ENCODE measurements around the gene CMTM8.
"Not testable (repeated sequence)": the region's sequence is repeated elsewhere in the genome, so short reads cannot be mapped to it uniquely, and the experiment has no call there.

The CMTM8 gene

GRCh38 chr3:32203854-32204253, 34.6 kb upstream of the CMTM8 start:
- H3K9me3 ChIP-seq (ENCODE audit: low read length) = no peaks in the 10 kb centered on the region
- no peak overlapping the region for H3K4me3 ChIP-seq (ENCODE audit: low read depth in 1 of 2, low read length in 2 of 2)
- H3K4me1 ChIP-seq (ENCODE audit: insufficient read depth, low read length) = peaks cover 6% of the 10 kb centered on the region
- no peaks in the 10 kb centered on the region for H3K27me3 ChIP-seq (ENCODE audit: control insufficient read depth in 1 of 2, insufficient read depth in 2 of 2, low read length in 2 of 2)
- H3K36me3 ChIP-seq (ENCODE audit: insufficient read depth, low read length) = no peaks in the 10 kb centered on the region
- H3K9ac ChIP-seq (ENCODE audit: low read length) = no peak overlapping the region
- no peak overlapping the region for H3K27ac ChIP-seq (ENCODE audit: low read depth, low read length)

DNA sequence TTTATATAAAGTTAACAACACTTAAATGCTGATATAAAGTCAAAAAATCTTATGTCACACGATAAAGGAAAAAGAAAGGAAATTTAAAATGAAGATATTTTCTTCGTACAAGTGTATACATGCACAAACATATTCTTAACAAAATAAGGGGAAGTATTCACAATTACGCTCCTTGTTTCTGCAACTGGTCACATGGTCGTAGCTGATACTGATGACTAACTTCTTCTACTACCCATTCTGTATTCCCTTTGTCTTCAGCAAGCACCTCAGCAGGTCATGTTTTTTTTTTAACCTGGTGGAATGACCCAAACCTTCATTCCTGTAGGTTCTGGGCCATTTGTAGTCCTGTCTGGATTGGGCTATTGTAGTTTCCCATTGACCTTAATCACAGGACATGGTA, 30.0 kb upstream of the CMTM8 start:
- H3K36me3 ChIP-seq (ENCODE audit: insufficient read depth, low read length) = no peaks in the 10 kb centered on the region
- H3K27me3 ChIP-seq (ENCODE audit: control insufficient read depth in 1 of 2, insufficient read depth in 2 of 2, low read length in 2 of 2) = no peaks in the 10 kb centered on the region
- H3K4me1 ChIP-seq (ENCODE audit: insufficient read depth, low read length) = no peaks in the 10 kb centered on the region
- H3K27ac ChIP-seq (ENCODE audit: low read depth, low read length) = no peak overlapping the region
- no peaks in the 10 kb centered on the region for H3K9me3 ChIP-seq (ENCODE audit: low read length)
- H3K9ac ChIP-seq (ENCODE audit: low read length) = no peak overlapping the region
- no peak overlapping the region for H3K4me3 ChIP-seq (ENCODE audit: low read depth in 1 of 2, low read length in 2 of 2)

DNA sequence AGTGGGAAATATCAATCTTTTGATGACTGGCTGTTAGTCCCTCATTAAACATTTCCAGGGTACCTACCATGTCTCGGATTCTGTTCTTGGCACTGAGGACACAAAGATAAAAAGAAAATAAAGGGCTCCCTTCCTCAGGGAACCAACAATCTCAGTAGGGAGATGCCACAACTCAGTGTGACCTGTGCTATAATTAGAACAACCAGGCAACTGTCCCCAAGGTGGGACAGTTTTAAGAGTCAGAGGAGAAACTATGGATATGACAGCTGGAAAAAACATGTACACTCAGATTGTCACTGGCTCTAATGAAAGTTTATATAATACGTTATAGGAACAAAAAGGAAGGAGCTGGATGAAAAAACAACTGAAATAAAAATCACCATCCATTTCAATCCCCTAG, 23.3 kb upstream of the CMTM8 start:
- Histone ChIP-seq H3K4me1 (ENCODE audit: insufficient read depth, low read length) (no peaks in the 10 kb centered on the region), H3K27ac (ENCODE audit: low read depth, low read length) (no peak overlapping the region), H3K36me3 (ENCODE audit: insufficient read depth, low read length) (no peaks in the 10 kb centered on the region), H3K9me3 (ENCODE audit: low read length) (peaks cover 4% of the 10 kb centered on the region), H3K9ac (ENCODE audit: low read length) (no peak overlapping the region), H3K27me3 (ENCODE audit: control insufficient read depth in 1 of 2, insufficient read depth in 2 of 2, low read length in 2 of 2) (no peaks in the 10 kb centered on the region), H3K4me3 (ENCODE audit: low read depth in 1 of 2, low read length in 2 of 2) (no peak overlapping the region)

- H3K27ac ChIP-seq (ENCODE audit: low read depth, low read length) = no peak overlapping the region
- peaks cover 4% of the 10 kb centered on the region for H3K9me3 ChIP-seq (ENCODE audit: low read length)
- H3K4me3 ChIP-seq (ENCODE audit: low read depth in 1 of 2, low read length in 2 of 2) = no peak overlapping the region
- no peaks in the 10 kb centered on the region for H3K4me1 ChIP-seq (ENCODE audit: insufficient read depth, low read length)
- no peaks in the 10 kb centered on the region for H3K27me3 ChIP-seq (ENCODE audit: control insufficient read depth in 1 of 2, insufficient read depth in 2 of 2, low read length in 2 of 2)
- H3K9ac ChIP-seq (ENCODE audit: low read length) = no peak overlapping the region
- H3K36me3 ChIP-seq (ENCODE audit: insufficient read depth, low read length) = no peaks in the 10 kb centered on the region
Measured at GRCh38 chr3:32216172-32216783, 22.2 kb upstream of the CMTM8 start.

DNA sequence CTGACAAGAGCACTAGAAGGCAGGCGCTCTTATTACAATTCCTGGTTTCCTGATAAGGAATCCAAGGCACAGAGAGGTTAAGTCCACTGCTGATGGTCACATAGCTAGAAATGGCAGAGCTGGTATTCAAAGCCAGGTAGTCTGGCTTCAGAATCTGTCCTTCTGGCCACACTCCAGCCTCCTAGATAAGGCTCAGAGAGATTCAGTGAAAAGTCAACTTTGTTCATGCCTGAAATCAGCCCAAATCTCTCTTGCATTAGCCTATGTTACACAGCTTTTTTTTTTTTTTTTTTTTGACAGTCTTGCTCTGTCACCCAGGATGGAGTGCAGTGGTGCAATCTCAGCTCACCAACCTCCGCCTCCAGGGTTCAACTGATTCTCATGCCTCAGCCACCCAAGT, 21.1 kb upstream of the CMTM8 start:
- Histone ChIP-seq H3K4me3 (ENCODE audit: low read depth in 1 of 2, low read length in 2 of 2) (no peak overlapping the region), H3K36me3 (ENCODE audit: insufficient read depth, low read length) (no peaks in the 10 kb centered on the region), H3K4me1 (ENCODE audit: insufficient read depth, low read length) (no peaks in the 10 kb centered on the region), H3K9me3 (ENCODE audit: low read length) (peaks cover 4% of the 10 kb centered on the region), H3K27ac (ENCODE audit: low read depth, low read length) (no peak overlapping the region), H3K9ac (ENCODE audit: low read length) (no peak overlapping the region), H3K27me3 (ENCODE audit: control insufficient read depth in 1 of 2, insufficient read depth in 2 of 2, low read length in 2 of 2) (no peaks in the 10 kb centered on the region)

GRCh38 chr3:32219537-32219936, 18.9 kb upstream of the CMTM8 start:
- Histone ChIP-seq H3K4me3 (ENCODE audit: low read depth in 1 of 2, low read length in 2 of 2) (no peak overlapping the region), H3K36me3 (ENCODE audit: insufficient read depth, low read length) (no peaks in the 10 kb centered on the region), H3K9ac (ENCODE audit: low read length) (no peak overlapping the region), H3K9me3 (ENCODE audit: low read length) (peaks cover 4% of the 10 kb centered on the region), H3K27me3 (ENCODE audit: control insufficient read depth in 1 of 2, insufficient read depth in 2 of 2, low read length in 2 of 2) (no peaks in the 10 kb centered on the region), H3K27ac (ENCODE audit: low read depth, low read length) (no peak overlapping the region), H3K4me1 (ENCODE audit: insufficient read depth, low read length) (no peaks in the 10 kb centered on the region)

- no peaks in the 10 kb centered on the region for H3K36me3 ChIP-seq (ENCODE audit: insufficient read depth, low read length)
- H3K9ac ChIP-seq (ENCODE audit: low read length) = no peak overlapping the region
- H3K27me3 ChIP-seq (ENCODE audit: control insufficient read depth in 1 of 2, insufficient read depth in 2 of 2, low read length in 2 of 2) = no peaks in the 10 kb centered on the region
- no peaks in the 10 kb centered on the region for H3K4me1 ChIP-seq (ENCODE audit: insufficient read depth, low read length)
- no peak overlapping the region for H3K27ac ChIP-seq (ENCODE audit: low read depth, low read length)
- H3K9me3 ChIP-seq (ENCODE audit: low read length) = peaks cover 4% of the 10 kb centered on the region
- no peak overlapping the region for H3K4me3 ChIP-seq (ENCODE audit: low read depth in 1 of 2, low read length in 2 of 2)
Measured at GRCh38 chr3:32220006-32220405, 18.5 kb upstream of the CMTM8 start.

GRCh38 chr3:32222950-32223349, 15.5 kb upstream of the CMTM8 start:
- peaks cover 4% of the 10 kb centered on the region for H3K9me3 ChIP-seq (ENCODE audit: low read length)

GRCh38 chr3:32224016-32224516, 14.4 kb upstream of the CMTM8 start:
- no peak overlapping the region for H3K9ac ChIP-seq (ENCODE audit: low read length)
- H3K27ac ChIP-seq (ENCODE audit: low read depth, low read length) = no peak overlapping the region
- H3K4me1 ChIP-seq (ENCODE audit: insufficient read depth, low read length) = no peaks in the 10 kb centered on the region
- H3K36me3 ChIP-seq (ENCODE audit: insufficient read depth, low read length) = no peaks in the 10 kb centered on the region
- peaks cover 4% of the 10 kb centered on the region for H3K9me3 ChIP-seq (ENCODE audit: low read length)
- H3K4me3 ChIP-seq (ENCODE audit: low read depth in 1 of 2, low read length in 2 of 2) = no peak overlapping the region
- no peaks in the 10 kb centered on the region for H3K27me3 ChIP-seq (ENCODE audit: control insufficient read depth in 1 of 2, insufficient read depth in 2 of 2, low read length in 2 of 2)

More at GRCh38 chr3:32222950-32223349, 15.5 kb upstream of the CMTM8 start:
- Histone ChIP-seq H3K36me3 (ENCODE audit: insufficient read depth, low read length) (no peaks in the 10 kb centered on the region), H3K4me3 (ENCODE audit: low read depth in 1 of 2, low read length in 2 of 2) (no peak overlapping the region), H3K27ac (ENCODE audit: low read depth, low read length) (no peak overlapping the region), H3K27me3 (ENCODE audit: control insufficient read depth in 1 of 2, insufficient read depth in 2 of 2, low read length in 2 of 2) (no peaks in the 10 kb centered on the region), H3K4me1 (ENCODE audit: insufficient read depth, low read length) (no peaks in the 10 kb centered on the region), H3K9ac (ENCODE audit: low read length) (no peak overlapping the region)

GRCh38 chr3:32226875-32227500, 11.5 kb upstream of the CMTM8 start:
- no peaks in the 10 kb centered on the region for H3K4me1 ChIP-seq (ENCODE audit: insufficient read depth, low read length)
- H3K4me3 ChIP-seq (ENCODE audit: low read depth in 1 of 2, low read length in 2 of 2) = no peak overlapping the region
- H3K27ac ChIP-seq (ENCODE audit: low read depth, low read length) = no peak overlapping the region
- H3K27me3 ChIP-seq (ENCODE audit: control insufficient read depth in 1 of 2, insufficient read depth in 2 of 2, low read length in 2 of 2) = no peaks in the 10 kb centered on the region
- H3K9me3 ChIP-seq (ENCODE audit: low read length) = no peaks in the 10 kb centered on the region
- no peak overlapping the region for H3K9ac ChIP-seq (ENCODE audit: low read length)
- H3K36me3 ChIP-seq (ENCODE audit: insufficient read depth, low read length) = no peaks in the 10 kb centered on the region

- H3K27me3 ChIP-seq (ENCODE audit: control insufficient read depth in 1 of 2, insufficient read depth in 2 of 2, low read length in 2 of 2); H3K4me1 ChIP-seq (ENCODE audit: insufficient read depth, low read length); H3K4me3 ChIP-seq (ENCODE audit: low read depth in 1 of 2, low read length in 2 of 2); H3K9ac ChIP-seq (ENCODE audit: low read length); H3K36me3 ChIP-seq (ENCODE audit: insufficient read depth, low read length); H3K9me3 ChIP-seq (ENCODE audit: low read length); H3K27ac ChIP-seq (ENCODE audit: low read depth, low read length): not testable (repeated sequence)
Measured at GRCh38 chr3:32228743-32229142, 9.7 kb upstream of the CMTM8 start.

DNA sequence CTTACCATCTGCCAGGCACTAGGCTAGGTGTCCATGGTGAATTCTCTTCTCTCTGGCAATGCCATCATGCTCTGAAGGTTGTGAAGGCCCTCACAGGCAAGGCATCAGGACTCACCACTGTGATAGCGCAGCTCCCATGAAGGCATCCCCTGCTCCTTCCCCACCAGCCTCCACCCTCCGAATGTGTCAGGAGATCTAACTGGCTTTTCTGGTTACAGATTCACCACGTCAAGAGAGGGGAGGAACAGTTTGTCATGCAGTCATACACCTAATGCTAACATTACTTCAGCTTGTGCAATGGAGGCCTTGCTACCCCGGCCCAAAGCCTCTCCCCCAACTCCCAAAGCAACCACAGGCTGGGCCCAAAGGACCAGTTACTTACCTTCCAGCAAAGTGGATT, 8.9 kb upstream of the CMTM8 start:
- Histone ChIP-seq H3K9ac (ENCODE audit: low read length) (no peak overlapping the region), H3K27ac (ENCODE audit: low read depth, low read length) (no peak overlapping the region), H3K27me3 (ENCODE audit: control insufficient read depth in 1 of 2, insufficient read depth in 2 of 2, low read length in 2 of 2) (no peaks in the 10 kb centered on the region), H3K4me1 (ENCODE audit: insufficient read depth, low read length) (no peaks in the 10 kb centered on the region), H3K9me3 (ENCODE audit: low read length) (no peaks in the 10 kb centered on the region), H3K4me3 (ENCODE audit: low read depth in 1 of 2, low read length in 2 of 2) (no peak overlapping the region), H3K36me3 (ENCODE audit: insufficient read depth, low read length) (no peaks in the 10 kb centered on the region)

Measured in muscle layer of colon (tissue), 2 donors.